Endodermal cell (in vitro differentiated cells): Measurements from ENCODE around the gene SETX. TPM values are rescaled to one million over a fixed set of nuclear protein-coding genes. Genes with fewer than 3 reads are reported as not detected.

Experiments
- DNase-seq: peaks from one replicate; pipeline ENCODE4 v3.0.0-alpha.2; 2017
- H3K27ac ChIP-seq: 2 replicates; pipeline ENCODE4 v1.5.1; 2013; ENCODE audit warnings: mild to moderate bottlenecking, low read depth, low read length, moderate library complexity
- H3K27me3 ChIP-seq: 2 replicates; pipeline ENCODE4 v1.6.1; 2013; ENCODE audit warnings: mild to moderate bottlenecking, low read length, moderate library complexity; ENCODE audit not compliant: insufficient read depth, control insufficient read depth, poor library complexity, severe bottlenecking
- H3K36me3 ChIP-seq: 2 replicates; pipeline ENCODE4 v1.7.0; 2013; ENCODE audit warnings: mild to moderate bottlenecking, low read length, moderate library complexity; ENCODE audit not compliant: control insufficient read depth, insufficient read depth
- H3K4me1 ChIP-seq: one replicate; pipeline ENCODE4 v1.7.0; 2013; ENCODE audit warnings: low read length; ENCODE audit not compliant: control insufficient read depth, insufficient read depth
- H3K4me3 ChIP-seq: 2 replicates; pipeline ENCODE4 v1.5.1; 2013; ENCODE audit warnings: mild to moderate bottlenecking, low read length, moderate library complexity
- H3K9ac ChIP-seq: 2 replicates; pipeline ENCODE4 v1.6.1; 2013; ENCODE audit warnings: mild to moderate bottlenecking, low read length, moderate library complexity; ENCODE audit not compliant: poor library complexity, severe bottlenecking; ENCODE audit errors: extremely low read depth
- H3K9me3 ChIP-seq: 2 replicates; pipeline ENCODE4 v1.6.1; 2013; ENCODE audit warnings: mild to moderate bottlenecking, low read length, moderate library complexity; ENCODE audit not compliant: control insufficient read depth
- H3K27ac Mint-ChIP-seq: 2 replicates; pipeline ENCODE4 v1.8.0; 2020; ENCODE audit warnings: mixed read lengths
- H3K27me3 Mint-ChIP-seq: 2 replicates; pipeline ENCODE4 v1.8.0; 2021; ENCODE audit warnings: mild to moderate bottlenecking, mixed read lengths; ENCODE audit not compliant: insufficient read depth
- H3K36me3 Mint-ChIP-seq: 2 replicates; pipeline ENCODE4 v1.8.0; 2020; ENCODE audit warnings: low read depth, mixed read lengths
- H3K4me1 Mint-ChIP-seq: 2 replicates; pipeline ENCODE4 v1.8.0; 2020; ENCODE audit warnings: mixed read lengths
- H3K4me3 Mint-ChIP-seq: 2 replicates; pipeline ENCODE4 v1.8.0; 2020; ENCODE audit warnings: mild to moderate bottlenecking, moderate library complexity, mixed read lengths
- H3K9me3 Mint-ChIP-seq: 2 replicates; pipeline ENCODE4 v1.8.0; 2020; ENCODE audit warnings: mild to moderate bottlenecking, mixed read lengths
- WGBS, 2 experiments: methylation state at CpG; one replicate each; pipeline versions ENCODE4 v1.1.5 to v1.1.7; 2013; ENCODE audit warnings: missing lambda C conversion rate in 2 of 2, mixed read lengths in 1 of 2; ENCODE audit not compliant: insufficient coverage in 1 of 2, insufficient read length in 1 of 2; 5-methylcytosine and 5-hydroxymethylcytosine counted together
- total RNA-seq, 2 donors: library from RNA; stranded (reverse); fragmentation: NEBNext Ultra II Directional in 1 of 2; extraction: Animal tissue kit (Norgen Biotek cat#: 25700) in 1 of 2; gene quantifications; 2 replicates in 1 of 2; 3 replicates in 1 of 2; pipeline ENCODE4 v1.2.1, GENCODE V29; 2021
- TF ChIP-seq, protein P1 (sequence below): fragments of 200-600 bp; sonication (generic); conservative IDR thresholded peaks from 2 replicates; pipeline ENCODE4 v1.5.0; 2021; ENCODE audit warnings: antibody characterized with exemption, mild to moderate bottlenecking

The SETX gene
- total RNA-seq, 2 donors from 2014 or later = 40.0 to 53.3 TPM

DNA sequence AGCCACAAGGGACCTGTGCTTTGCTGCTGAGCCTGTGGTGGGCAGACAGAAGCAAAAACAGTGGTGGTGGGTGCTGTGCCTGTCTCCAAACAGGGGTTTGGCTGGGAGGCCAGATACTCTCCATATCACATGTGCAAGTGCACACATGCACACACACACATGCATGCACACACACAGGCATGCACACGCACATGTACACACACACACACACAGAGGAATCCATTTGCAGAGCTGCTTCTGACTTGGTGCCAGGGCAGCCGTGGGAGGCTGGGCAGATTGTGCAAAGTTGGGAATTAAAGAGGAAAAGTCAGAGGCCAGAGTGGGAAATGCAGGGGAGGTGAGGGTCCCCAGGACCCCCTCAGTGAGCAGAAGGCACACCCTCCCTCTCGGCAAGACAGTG, 121.6 kb downstream of the SETX start:
- Mint-ChIP-seq H3K9me3 (no peaks in the 10 kb centered on the region), H3K36me3 (no peaks in the 10 kb centered on the region), H3K27me3 (peaks cover 7% of the 10 kb centered on the region), H3K27ac (no peak overlapping the region), H3K4me3 (no peak overlapping the region), H3K4me1 (no peaks in the 10 kb centered on the region)
- no peaks in the 10 kb centered on the region for H3K4me1 ChIP-seq
- H3K27ac ChIP-seq = no peak overlapping the region
- no peaks in the 10 kb centered on the region for H3K27me3 ChIP-seq
- H3K9ac ChIP-seq = no peak overlapping the region
- WGBS, 2 experiments = 97 to 100% methylated on average over 1 to 3 of the region's 3 CpGs
- DNase-seq = no peak
- H3K36me3 ChIP-seq = no peaks in the 10 kb centered on the region
- TF ChIP-seq, protein P1, sequence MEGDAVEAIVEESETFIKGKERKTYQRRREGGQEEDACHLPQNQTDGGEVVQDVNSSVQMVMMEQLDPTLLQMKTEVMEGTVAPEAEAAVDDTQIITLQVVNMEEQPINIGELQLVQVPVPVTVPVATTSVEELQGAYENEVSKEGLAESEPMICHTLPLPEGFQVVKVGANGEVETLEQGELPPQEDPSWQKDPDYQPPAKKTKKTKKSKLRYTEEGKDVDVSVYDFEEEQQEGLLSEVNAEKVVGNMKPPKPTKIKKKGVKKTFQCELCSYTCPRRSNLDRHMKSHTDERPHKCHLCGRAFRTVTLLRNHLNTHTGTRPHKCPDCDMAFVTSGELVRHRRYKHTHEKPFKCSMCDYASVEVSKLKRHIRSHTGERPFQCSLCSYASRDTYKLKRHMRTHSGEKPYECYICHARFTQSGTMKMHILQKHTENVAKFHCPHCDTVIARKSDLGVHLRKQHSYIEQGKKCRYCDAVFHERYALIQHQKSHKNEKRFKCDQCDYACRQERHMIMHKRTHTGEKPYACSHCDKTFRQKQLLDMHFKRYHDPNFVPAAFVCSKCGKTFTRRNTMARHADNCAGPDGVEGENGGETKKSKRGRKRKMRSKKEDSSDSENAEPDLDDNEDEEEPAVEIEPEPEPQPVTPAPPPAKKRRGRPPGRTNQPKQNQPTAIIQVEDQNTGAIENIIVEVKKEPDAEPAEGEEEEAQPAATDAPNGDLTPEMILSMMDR = no peak
- H3K9me3 ChIP-seq = no peaks in the 10 kb centered on the region
- no peak overlapping the region for H3K4me3 ChIP-seq

DNA sequence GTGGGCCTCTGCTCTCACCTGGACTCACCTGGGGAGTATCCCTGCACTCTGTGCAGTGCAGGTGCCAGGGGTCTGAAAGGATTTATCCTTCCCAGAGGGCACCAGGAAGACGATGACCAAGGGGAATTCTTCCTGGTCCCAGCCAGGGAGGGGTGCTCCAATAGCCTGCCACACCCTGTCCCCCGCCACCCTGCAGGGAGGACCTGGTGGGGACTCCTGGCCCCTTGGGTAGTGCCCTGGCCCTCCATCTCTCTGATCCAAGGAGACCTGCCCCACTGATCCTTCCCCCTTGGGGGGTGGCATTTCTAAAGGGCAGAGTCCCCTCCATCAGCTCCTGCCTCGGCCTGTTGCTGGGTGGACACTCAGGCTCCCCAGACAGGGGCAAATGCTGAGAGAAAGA, 122.3 kb downstream of the SETX start:
- Histone ChIP-seq H3K36me3 (no peaks in the 10 kb centered on the region), H3K27me3 (no peaks in the 10 kb centered on the region), H3K27ac (no peak overlapping the region), H3K9me3 (no peaks in the 10 kb centered on the region), H3K4me1 (no peaks in the 10 kb centered on the region), H3K9ac (no peak overlapping the region), H3K4me3 (no peak overlapping the region)
- H3K4me1 Mint-ChIP-seq = no peaks in the 10 kb centered on the region
- no peak for DNase-seq
- 87 to 94% methylated on average over 3 of the region's 3 CpGs for WGBS, 2 experiments
- TF ChIP-seq, protein P1 = no peak
- no peaks in the 10 kb centered on the region for H3K9me3 Mint-ChIP-seq
- no peaks in the 10 kb centered on the region for H3K36me3 Mint-ChIP-seq
- H3K27ac Mint-ChIP-seq = no peak overlapping the region
- H3K27me3 Mint-ChIP-seq = peaks cover 6% of the 10 kb centered on the region
- no peak overlapping the region for H3K4me3 Mint-ChIP-seq

DNA sequence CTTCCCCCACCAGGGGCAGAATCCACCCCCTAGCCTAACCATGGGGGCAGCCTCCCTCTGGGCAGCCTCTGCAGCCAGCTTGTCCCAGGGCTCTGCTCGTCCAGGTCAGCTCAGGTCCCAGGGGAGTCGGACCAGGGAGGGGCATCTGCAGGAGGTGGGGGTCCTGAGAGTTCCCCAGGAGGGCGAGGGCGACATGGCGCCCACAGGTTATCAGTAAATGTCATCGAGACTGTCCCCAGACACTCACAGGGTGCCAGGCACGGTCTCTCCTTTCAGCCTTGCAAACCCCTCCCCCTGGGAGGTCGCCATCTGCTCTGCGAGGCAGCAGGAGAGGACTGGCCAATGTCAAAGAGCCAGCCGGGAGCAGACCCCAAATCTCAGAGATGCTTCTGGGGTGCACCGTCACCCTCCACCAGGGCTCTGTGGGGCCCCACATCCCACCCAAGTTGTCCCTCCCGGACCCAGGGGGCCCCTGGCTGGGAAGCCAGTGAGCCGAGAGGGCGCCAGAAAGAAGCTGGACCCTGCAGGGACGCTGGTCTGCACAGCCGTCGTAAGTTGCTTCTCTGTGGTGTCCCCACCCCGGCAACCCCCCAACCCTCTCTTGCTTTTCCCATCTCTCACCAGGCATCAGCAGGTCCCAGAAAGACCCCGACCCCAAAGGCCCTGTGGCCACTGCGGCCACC, 123.6 kb downstream of the SETX start:
- Mint-ChIP-seq H3K27ac (no peak overlapping the region), H3K36me3 (no peaks in the 10 kb centered on the region), H3K4me1 (no peaks in the 10 kb centered on the region), H3K27me3 (no peaks in the 10 kb centered on the region), H3K4me3 (no peak overlapping the region), H3K9me3 (no peaks in the 10 kb centered on the region)
- no peaks in the 10 kb centered on the region for H3K36me3 ChIP-seq
- H3K27me3 ChIP-seq = no peaks in the 10 kb centered on the region
- no peak for DNase-seq
- H3K9me3 ChIP-seq = no peaks in the 10 kb centered on the region
- no peak overlapping the region for H3K4me3 ChIP-seq
- TF ChIP-seq, protein P1 = no peak
- 83 to 90% methylated on average over 11 to 20 of the region's 20 CpGs for WGBS, 2 experiments
- H3K4me1 ChIP-seq = no peaks in the 10 kb centered on the region
- H3K27ac ChIP-seq = no peak overlapping the region
- no peak overlapping the region for H3K9ac ChIP-seq
